ENCODE measurements around the gene GNA12.

GRCh38 chr7:2892549-2892948 is 48.4 kb upstream of the GNA12 start:
- TF ChIP-seq POLR2AphosphoS5 (IDR thresholded peaks at IDR 0.05; ENCODE audit: borderline replicate concordance, low read depth, low read length) = no peak
- no peak for TF ChIP-seq EZH2 (IDR thresholded peaks at IDR 0.05)

Measured in SK-N-MC (cell line).